ENCODE data around the gene ITGB5.

ITGB5 gene

DNA sequence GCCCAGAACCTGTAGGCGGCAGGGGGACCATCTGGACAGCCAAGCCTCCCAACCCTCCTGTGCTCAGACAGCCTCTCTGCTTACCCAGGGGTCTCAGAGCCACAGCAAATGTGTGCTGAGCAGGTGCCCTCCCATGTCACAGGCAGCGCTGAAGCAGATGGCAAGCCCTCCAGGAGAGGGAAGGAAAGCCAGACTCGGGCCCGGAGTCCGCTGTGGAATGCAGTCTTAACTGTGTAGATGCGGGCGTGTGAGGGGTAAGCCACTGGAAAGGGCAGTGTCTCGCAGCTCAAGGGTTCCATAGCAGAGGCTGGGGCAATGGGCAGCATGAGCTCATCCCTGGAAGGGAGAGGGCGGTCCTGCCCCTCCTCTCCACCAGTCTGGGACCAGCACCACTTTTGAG, 111.3 kb downstream of the ITGB5 start:
- Mint-ChIP-seq H3K9me3 (no peaks in the 10 kb centered on the region), H3K4me1 (ENCODE audit: low read depth) (peaks cover 3% of the 10 kb centered on the region), H3K27ac (no peak overlapping the region), H3K27me3 (peaks cover 6% of the 10 kb centered on the region), H3K4me3 (no peak overlapping the region), H3K36me3 (ENCODE audit: low read depth) (no peaks in the 10 kb centered on the region)

DNA sequence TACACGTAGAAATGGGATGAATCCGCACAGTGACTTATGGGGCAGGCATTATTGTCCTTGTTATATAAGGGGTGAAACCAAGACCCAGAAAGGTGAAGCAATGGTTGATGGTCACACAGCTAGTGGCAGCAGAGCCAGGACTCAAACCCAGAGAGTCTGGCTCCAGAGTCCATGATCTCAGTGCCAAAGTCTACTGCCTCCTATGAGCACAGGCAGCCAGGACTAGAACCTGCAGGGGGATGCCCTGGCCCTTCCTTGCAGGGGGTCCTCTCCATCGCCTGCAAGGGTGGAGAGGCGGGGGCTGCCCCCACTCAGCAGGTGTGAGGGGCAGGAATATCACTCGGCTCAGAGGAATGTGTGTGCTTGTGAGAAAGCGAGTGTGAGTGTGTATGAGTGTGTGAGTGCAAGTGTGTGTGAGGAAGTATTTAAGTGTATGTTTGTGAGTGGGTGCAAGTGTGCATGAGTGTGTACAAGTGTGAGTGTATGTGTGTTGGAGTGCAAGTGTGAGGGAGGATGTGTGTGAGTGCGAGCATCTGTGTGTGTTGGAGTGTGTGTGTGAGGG, 112.2 kb downstream of the ITGB5 start:
- Mint-ChIP-seq H3K27me3 (peaks cover 6% of the 10 kb centered on the region), H3K9me3 (no peaks in the 10 kb centered on the region), H3K36me3 (ENCODE audit: low read depth) (no peaks in the 10 kb centered on the region), H3K27ac (no peak overlapping the region), H3K4me3 (no peak overlapping the region), H3K4me1 (ENCODE audit: low read depth) (no peaks in the 10 kb centered on the region)

DNA sequence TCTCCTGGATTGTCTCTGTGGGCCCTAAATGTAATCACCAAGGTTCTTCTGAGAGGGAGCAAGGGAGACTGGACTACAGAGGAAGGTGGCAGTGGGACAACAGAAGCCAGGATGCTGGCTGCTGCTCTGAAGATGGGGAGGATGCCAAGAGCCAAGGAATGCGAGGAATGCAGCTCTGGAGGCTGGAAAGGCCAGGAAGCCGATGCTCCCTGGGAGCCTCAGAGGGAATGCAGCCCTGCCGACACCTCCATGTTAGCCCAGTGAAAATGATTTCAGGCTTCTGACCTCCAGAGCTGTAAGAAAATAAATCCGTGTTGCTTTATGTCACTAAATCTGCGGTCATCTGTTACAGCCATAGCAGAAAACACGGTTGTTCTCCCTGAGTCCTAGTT, 112.8 kb downstream of the ITGB5 start:
- Mint-ChIP-seq H3K36me3 (ENCODE audit: low read depth) (no peaks in the 10 kb centered on the region), H3K4me1 (ENCODE audit: low read depth) (no peaks in the 10 kb centered on the region), H3K9me3 (no peaks in the 10 kb centered on the region), H3K4me3 (no peak overlapping the region), H3K27me3 (peaks cover 6% of the 10 kb centered on the region), H3K27ac (no peak overlapping the region)

DNA sequence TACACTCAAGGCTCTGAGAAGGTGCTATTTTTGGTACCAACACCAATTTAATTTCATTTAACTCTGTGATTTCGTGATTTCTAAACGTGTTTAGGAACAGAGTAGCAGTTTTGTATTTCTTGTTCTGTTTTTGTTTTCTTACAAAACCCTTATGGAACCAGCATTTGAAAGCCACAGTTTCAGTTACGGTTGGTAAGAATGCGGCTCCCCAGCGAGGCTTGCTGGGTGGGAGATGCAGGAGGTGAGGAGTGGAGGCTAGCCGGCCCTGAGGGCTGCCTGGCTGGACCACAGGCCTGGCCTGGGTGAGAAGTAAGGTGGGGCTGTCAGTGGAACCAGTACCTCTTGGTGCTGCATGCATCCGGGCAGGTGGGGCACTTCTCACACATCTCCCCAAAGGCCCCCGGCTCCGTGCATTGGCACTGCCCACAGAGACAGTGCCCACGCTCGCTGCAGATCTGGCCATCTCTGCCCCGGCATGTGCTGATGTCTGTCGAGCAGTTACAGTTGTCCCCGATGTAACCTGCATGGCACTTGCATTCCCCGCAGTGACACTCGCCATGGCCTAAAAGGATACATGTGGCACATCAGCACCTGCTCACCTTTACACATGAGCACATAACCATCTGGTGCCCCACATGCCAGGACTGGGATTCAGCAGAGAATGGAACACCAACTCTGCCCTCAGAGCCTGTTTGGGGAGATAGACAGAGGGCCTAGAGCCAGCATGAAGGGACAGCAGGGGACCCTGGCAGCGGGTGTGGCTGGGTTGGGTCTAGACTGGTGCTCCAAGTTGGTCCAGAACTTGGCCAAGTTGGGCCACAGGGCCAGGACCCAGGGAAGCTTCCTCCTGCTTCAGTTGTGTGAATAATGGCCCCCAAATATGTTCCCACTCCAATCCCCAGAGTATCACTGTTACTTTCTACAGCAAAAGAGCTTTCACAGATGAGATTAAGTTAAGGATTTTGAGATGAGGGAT, 113.5 kb downstream of the ITGB5 start:
- Mint-ChIP-seq H3K36me3 (ENCODE audit: low read depth) (no peaks in the 10 kb centered on the region), H3K4me3 (no peak overlapping the region), H3K27ac (no peak overlapping the region), H3K4me1 (ENCODE audit: low read depth) (no peaks in the 10 kb centered on the region), H3K9me3 (no peaks in the 10 kb centered on the region), H3K27me3 (peaks cover 6% of the 10 kb centered on the region)

DNA sequence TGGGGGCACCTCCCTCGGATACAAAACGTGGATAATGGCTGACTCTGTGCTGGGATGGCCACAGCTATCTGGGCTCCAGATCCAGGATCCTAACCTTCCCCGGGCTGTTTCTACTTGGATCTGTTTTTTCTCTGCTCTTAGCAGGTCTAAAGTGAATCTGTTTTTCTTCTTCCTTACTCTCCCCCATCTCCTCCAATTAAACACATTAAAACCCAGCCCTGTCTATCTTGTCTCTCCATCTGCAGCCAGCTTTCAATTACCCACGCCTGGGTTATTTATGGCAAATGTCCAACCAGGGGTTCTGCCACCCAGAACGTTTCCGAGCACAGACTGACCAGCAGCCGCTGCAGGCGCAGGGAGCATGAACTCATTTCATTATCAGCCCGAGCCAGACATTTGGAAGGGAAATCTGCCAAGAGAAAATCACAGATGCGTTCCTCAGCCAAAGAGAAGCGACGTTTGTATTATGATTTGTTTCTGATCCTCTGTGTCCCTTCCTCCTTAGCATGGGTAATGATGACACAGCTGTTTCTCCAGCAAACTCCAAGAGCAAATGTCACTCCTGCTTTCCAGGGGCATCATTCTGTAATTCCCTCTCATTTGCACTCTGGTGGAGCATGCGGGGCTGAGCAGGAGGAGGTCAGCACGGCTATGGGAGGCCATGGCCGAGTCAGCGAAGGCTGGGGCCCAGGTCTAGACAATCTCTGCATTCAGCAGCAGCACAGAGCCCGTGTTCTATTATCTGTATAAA, 114.9 kb downstream of the ITGB5 start:
- Mint-ChIP-seq H3K4me3 (no peak overlapping the region), H3K36me3 (ENCODE audit: low read depth) (no peaks in the 10 kb centered on the region), H3K27me3 (peaks cover 6% of the 10 kb centered on the region), H3K27ac (no peak overlapping the region), H3K9me3 (no peaks in the 10 kb centered on the region), H3K4me1 (ENCODE audit: low read depth) (no peaks in the 10 kb centered on the region)

DNA sequence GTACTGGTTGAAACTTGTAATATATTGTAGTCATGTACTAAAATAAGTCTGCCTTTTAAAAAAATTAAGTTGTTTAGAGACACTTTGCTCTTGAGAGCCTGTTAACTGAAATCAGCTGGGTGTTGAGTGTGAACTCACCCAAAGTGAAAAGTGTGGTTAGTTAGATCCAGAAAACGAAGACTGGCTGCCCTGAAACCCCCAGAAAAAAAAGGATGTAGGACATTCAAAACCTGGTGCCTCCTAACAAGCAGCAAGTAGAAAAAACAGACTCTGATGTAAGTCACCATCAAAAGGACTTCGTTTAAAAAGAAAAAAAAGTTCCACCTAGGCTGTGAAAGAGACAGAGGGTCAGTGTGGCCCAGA, 116.1 kb downstream of the ITGB5 start:
- H3K27me3 Mint-ChIP-seq: peaks cover 6% of the 10 kb centered on the region
- no peaks in the 10 kb centered on the region for H3K9me3 Mint-ChIP-seq
- no peaks in the 10 kb centered on the region for H3K36me3 Mint-ChIP-seq (ENCODE audit: low read depth)
- H3K27ac Mint-ChIP-seq: no peak overlapping the region
- H3K4me3 Mint-ChIP-seq: no peak overlapping the region
- no peaks in the 10 kb centered on the region for H3K4me1 Mint-ChIP-seq (ENCODE audit: low read depth)

DNA sequence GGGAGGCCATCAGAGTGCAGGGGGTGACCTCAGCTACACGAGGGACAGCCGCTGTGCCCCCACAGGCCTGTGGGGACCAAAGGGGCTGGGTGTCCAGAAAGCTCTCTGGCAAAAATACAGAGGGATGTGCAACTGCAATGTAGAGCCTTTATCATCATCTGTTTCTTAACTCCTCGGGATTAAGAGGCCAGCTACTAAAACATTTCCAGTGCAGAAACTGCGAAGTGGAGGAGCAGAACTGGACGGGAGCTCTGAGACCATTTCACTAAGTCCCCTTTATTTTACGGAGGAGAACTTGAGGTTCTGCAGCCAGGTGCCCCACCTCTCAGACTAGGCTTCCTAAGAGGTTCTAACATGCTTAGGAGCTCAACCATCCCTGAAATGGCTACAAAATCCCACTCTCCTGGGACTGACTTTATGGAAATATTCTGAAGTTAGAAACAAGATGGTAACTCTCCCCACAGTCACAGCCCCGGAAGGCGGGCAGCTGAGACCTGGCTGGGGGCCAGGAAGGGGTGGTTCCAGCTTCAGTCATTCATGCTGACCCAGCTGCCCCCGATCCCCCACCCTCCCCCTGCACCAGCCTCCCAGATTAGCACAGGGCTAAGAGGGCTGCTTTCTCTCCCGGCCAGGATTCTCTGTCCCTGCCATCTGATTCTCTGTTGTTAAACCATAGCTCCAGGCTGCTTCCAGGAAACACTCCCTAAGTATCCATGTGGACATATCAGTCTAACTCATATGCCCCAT, 116.7 kb downstream of the ITGB5 start:
- Mint-ChIP-seq H3K27me3 (peaks cover 6% of the 10 kb centered on the region), H3K4me3 (no peak overlapping the region), H3K27ac (no peak overlapping the region), H3K4me1 (ENCODE audit: low read depth) (no peaks in the 10 kb centered on the region), H3K36me3 (ENCODE audit: low read depth) (no peaks in the 10 kb centered on the region), H3K9me3 (no peaks in the 10 kb centered on the region)

DNA sequence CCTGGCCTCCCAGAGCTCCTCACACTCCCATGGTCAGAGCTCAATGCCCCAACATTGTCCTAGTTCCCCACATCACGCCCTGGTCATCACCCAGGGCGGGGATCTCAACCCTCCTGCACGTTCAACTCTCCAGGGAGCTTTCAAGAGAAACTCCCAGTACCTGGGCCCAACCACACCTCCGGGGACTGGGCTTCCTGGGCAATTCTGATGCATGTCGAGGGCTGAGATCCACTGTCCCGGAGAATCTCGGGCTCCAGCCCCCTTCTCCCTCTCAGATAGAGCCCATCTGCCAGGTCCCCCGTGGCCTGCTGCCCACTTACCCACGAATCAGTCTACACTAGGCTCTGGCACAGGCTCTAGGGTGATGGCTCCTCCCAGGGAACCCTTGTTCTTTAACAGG, 117.7 kb downstream of the ITGB5 start:
- H3K36me3 Mint-ChIP-seq (ENCODE audit: low read depth): no peaks in the 10 kb centered on the region
- H3K27me3 Mint-ChIP-seq: peaks cover 6% of the 10 kb centered on the region
- no peak overlapping the region for H3K27ac Mint-ChIP-seq

DNA sequence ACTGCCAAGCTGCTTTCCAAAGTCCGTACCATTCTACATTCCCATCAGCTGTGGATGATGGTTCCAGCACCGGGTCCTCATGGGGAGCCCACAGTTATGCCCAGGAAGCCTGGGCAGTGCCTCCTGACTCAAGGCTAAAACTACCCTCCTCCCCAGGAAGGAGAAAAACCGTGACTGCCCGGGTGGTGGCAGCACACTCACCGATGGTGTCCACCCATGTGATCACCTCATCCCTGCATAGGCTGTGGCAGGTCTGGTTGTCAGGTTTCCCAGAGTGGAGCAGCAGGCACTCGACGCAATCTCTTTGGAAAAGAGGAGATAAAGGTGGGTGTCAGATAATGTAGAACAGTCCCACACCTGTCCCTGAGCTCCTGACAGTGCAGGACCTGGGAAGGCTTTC, 118.4 kb downstream of the ITGB5 start:
- Mint-ChIP-seq H3K27ac (no peak overlapping the region), H3K9me3 (no peaks in the 10 kb centered on the region), H3K36me3 (ENCODE audit: low read depth) (no peaks in the 10 kb centered on the region), H3K4me1 (ENCODE audit: low read depth) (no peaks in the 10 kb centered on the region), H3K27me3 (peaks cover 6% of the 10 kb centered on the region), H3K4me3 (no peak overlapping the region)

More for the DNA sequence above, 117.7 kb downstream of the ITGB5 start:
- Mint-ChIP-seq H3K9me3 (no peaks in the 10 kb centered on the region), H3K4me3 (no peak overlapping the region), H3K4me1 (ENCODE audit: low read depth) (no peaks in the 10 kb centered on the region)

DNA sequence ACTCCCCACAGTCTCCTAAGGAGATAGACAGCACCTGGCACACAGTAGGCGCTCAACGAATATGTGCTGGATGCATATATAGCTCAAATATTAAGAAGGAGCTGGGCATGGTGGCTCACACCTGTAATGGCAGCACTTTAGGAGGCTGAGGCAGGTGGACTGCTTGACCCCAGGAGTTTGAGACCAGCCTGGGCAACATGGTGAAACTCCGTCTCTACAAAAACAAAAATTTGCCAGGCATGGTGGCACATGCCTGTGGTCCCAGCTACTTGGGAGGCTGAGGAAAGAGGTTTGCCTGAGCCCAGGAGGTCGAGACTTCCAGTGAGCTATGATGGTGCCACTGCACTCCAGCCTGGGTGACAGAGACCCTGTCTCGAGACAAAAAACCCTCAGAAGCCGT, 119.5 kb downstream of the ITGB5 start:
- H3K4me1 Mint-ChIP-seq (ENCODE audit: low read depth): no peaks in the 10 kb centered on the region
- no peaks in the 10 kb centered on the region for H3K9me3 Mint-ChIP-seq
- H3K27ac Mint-ChIP-seq: no peak overlapping the region
- H3K4me3 Mint-ChIP-seq: no peak overlapping the region
- H3K27me3 Mint-ChIP-seq: peaks cover 6% of the 10 kb centered on the region
- H3K36me3 Mint-ChIP-seq (ENCODE audit: low read depth): no peaks in the 10 kb centered on the region

DNA sequence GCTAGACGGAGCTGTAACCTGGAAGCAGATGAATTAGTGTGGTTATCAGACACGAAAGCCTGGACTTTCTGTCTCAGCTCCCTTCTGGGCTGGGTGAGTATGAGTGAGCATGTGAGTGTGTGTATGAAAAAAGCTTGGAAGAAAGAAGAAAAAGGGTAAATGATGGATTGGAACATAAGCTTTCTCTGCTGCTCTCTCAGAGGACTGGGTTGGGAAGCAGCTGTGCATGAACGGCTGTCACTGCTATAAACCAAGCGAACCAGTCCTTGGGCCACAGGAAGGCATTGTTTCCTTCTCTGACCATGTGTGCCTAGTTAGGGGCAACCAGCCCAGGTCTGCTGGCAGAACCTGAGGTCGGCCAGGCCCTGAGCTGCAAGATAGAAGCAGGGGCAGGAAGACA, 119.9 kb downstream of the ITGB5 start:
- Mint-ChIP-seq H3K27me3 (peaks cover 4% of the 10 kb centered on the region), H3K36me3 (ENCODE audit: low read depth) (no peaks in the 10 kb centered on the region), H3K4me1 (ENCODE audit: low read depth) (no peaks in the 10 kb centered on the region), H3K27ac (no peak overlapping the region), H3K9me3 (no peaks in the 10 kb centered on the region), H3K4me3 (no peak overlapping the region)

DNA sequence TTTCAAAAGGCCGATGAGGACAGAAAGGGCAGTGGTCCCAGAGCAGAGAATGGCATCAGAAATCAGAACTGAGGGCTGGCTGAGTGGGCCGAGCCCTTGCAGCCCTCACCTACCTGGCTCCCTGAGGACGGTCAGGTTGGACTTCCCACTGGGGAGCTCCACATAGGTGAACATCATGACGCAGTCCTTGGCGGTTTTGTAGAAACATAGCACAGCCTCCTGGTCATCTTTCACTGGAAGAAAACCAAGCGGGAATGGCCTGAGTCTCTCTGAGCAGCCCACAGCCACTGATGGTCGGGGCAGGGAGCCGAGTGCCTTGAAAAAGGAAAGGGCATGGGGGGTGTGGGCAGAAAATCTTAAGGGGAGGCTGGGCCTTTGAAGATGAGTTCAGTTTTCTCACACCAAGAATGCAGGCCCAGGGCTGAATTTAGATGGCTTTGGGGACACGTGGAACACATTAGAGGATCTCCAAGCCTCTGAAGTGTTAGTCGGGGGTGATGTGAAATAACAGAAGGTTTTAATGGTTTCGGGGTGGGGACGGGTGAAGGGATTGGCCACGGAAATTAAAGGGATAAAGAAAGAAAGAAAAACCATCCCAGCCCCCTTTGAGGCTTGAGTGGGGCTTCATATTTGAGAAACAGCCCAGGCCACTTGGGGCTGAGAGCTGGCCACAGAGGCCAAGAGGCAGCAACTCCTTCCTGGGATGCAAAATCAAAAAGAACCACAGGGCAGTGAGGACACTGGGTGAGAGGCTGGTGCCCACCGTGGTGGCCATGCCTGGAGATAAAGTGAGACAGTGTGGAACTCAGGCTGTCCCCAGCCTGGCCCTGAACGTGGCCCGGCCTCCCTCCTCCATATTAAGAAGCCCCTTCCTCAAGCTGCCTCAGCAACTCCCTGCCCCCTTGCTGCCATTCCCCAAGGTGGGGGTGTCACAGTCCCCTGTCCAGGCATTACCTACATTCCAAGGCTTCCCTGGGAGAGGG, 120.8 kb downstream of the ITGB5 start:
- H3K9me3 Mint-ChIP-seq: no peaks in the 10 kb centered on the region
- H3K36me3 Mint-ChIP-seq (ENCODE audit: low read depth): no peaks in the 10 kb centered on the region
- H3K4me3 Mint-ChIP-seq: no peak overlapping the region
- H3K4me1 Mint-ChIP-seq (ENCODE audit: low read depth): peaks cover 7% of the 10 kb centered on the region
- no peaks in the 10 kb centered on the region for H3K27me3 Mint-ChIP-seq
- no peak overlapping the region for H3K27ac Mint-ChIP-seq

DNA sequence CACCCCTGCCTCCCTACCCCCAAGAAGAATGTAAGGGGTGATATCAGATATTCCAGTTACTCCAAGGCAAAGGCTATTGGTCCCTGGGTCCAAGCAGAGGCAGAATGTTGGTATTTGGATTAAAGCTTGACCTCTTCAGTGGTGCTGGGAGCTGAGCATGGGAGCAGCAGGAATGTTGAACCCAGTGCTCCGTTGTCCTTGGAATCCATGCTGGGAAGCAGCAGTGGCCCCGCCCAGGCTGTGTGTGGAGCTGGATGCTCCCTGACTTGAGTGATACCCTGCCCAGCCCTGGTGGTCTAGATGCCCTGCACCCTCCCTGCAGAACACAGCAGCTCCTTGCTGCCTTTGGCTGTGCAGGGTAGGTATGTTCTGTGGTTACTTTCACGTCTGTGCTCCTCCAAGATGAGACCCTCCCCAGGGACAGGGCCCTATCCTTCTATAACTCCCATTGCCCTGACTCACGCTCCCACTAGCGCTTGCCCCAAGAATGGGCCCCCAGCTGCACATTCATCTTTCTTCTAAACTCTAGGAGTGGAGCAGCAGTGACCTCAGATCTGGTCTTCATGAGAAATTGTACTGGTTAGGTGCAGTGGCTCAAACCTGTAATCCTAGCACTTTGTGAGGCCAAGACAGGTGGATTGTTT, 121.8 kb downstream of the ITGB5 start:
- no peaks in the 10 kb centered on the region for H3K36me3 Mint-ChIP-seq (ENCODE audit: low read depth)
- peaks cover 10% of the 10 kb centered on the region for H3K4me1 Mint-ChIP-seq (ENCODE audit: low read depth)
- H3K27me3 Mint-ChIP-seq: peaks cover 2% of the 10 kb centered on the region
- H3K4me3 Mint-ChIP-seq: no peak overlapping the region
- H3K9me3 Mint-ChIP-seq: no peaks in the 10 kb centered on the region
- no peak overlapping the region for H3K27ac Mint-ChIP-seq
